Activated CD4-positive, alpha-beta T cell treated with anti-CD3 and anti-CD28 coated beads, Interleukin-2, amount 50 U/mL, for 4 hours (primary cell): ENCODE results near the gene CHMP4B.

Experiments
- DNase-seq, 2 experiments: peaks; one replicate each; pipeline ENCODE4 v3.0.0-alpha.2; 2020

CHMP4B gene

GRCh38 chr20:33822423-33822822 lies 11.3 kb downstream of the CHMP4B start:
- no peak for DNase-seq

DNA sequence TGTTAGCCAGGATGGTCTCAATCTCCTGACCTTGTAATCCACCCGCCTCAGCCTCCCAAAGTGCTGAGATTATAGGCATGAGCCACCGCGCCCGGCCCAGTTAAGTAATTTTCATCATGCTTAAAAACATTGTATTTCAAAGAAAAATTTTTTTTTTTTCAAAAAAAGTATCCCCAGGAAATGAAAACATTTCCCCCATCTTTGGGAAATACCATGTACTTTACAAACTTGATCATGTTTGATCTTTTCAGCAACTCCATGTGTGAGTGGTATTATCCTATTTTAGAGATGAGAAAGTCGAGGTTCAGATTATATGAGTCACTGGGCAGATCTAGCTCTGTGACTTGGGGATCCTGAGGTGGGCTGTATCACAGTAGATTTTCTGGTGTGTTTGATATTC lies 11.8 kb downstream of the CHMP4B start:
- no peak for DNase-seq

DNA sequence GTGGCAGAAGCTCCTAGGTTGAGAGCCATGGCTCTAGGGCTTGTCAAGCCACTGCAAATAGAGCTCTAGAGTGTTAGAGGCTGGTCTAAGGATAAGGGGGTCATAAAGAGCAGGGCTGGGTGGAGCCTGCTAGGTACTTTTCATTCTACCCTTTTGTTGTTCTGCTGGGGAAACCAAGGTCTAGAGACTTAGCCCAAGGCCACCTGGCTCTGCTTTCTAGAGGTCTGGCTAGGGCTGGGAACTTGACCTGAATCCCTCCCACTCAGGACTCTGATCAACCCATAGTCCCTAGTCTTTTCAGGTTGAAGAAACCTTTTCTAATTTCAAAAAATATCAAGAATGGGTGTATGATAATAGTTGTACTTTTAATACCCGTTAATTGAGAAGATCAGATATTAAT lies 13.7 kb downstream of the CHMP4B start:
- no peak for DNase-seq

DNA sequence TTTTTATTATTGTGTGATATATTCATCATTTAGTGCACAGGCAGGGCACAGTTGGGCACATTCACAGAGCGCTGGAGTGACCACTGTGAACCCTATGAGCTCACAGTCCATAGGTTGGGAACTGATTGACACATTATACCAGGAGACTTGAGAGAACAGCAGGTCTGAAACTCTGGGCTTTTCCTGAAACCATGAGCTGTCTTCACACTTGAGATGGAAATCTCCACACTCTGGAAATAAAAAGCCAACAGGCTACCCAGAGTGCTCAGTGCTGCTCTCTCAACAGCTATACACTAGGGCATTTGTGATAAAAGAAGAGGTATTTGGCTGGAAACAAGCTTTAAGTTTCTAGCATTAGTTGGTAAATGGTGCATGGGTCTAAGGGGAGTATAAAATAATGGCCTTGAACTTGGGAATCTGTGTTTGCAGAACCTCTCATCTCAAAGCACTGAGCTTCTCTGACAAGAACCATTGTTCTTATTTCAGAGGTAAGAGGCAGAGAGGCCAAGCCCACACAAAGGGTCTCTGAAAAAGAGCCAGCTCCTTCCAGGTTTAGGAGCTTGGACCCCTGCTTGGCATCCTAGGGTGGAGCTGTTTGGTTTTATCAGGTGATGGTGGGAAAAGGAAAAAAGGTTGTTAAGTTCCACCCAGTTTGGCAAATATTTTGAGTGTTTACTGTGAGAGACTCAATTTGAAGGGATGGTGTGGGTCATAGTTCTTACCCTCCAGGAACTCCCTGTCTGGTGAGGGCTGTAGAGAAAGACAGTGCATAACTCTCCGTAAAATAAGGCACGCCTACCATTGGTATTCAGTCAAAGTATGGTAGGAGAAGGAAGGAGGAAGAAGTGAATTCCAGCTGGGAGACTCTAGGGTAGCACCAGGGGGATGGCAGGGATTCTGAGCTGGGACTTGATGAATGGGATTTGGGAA lies 14.5 kb downstream of the CHMP4B start:
- DNase-seq, result no peak

GRCh38 chr20:33826270-33826897 lies 15.2 kb downstream of the CHMP4B start:
- DNase-seq, result no peak

- no peak for DNase-seq
Measured at GRCh38 chr20:33827109-33827508, 16.0 kb downstream of the CHMP4B start.

GRCh38 chr20:33827634-33828325 lies 16.6 kb downstream of the CHMP4B start:
- DNase-seq, result no peak

DNA sequence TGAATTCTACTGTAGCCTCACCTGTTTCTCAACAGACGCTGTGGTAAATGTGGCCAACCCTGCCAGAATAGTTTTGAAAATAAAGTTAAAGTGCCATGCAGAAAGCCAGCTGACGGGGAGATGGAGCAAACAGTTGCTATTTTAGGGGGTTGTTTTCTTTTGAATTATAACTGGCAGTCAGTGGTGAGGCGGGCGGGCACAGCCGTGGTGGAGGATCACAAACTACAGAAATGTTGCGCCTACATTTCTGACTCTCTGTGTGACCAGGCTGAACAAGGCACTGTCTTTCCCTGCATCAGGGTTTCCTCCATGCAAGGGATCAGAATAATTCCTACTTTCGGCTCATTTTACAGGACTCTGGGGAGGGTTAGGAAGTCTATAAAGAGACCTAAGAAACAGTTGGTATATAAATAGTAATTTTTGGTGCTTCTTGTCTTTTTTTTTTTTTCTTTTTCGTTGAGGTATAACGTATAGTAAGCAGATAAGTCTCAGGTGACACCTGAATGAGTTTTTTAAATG lies 17.2 kb downstream of the CHMP4B start:
- DNase-seq, result no peak

DNA sequence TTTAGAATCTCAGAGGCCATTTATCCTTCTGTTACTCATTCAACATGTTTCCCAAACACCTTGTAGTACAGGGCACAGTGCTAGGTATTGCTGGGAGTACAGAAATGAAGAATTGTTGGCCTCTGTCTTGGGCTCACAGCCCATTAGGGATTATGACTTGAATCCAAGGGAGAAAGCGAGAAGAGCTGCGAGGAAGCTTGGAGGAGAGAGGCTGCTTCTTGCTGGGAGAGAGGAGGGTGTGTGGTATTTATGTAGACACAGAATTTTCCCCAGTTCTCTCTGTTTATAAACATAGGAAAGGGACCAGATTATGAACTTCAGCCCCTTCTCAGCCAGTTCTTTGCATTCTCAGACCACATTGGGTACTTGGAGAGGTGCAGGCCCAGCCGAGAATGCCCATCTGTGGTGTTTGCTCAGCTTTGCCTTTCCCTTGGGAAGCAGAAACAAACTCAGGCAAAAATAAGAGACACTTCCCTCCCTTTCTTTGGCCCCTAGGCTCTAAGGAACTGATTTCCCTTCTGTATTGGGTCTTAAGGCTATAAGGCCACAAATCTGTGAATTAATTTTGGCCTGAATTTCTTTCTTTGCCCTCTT lies 17.9 kb downstream of the CHMP4B start:
- DNase-seq, result no peak

DNA sequence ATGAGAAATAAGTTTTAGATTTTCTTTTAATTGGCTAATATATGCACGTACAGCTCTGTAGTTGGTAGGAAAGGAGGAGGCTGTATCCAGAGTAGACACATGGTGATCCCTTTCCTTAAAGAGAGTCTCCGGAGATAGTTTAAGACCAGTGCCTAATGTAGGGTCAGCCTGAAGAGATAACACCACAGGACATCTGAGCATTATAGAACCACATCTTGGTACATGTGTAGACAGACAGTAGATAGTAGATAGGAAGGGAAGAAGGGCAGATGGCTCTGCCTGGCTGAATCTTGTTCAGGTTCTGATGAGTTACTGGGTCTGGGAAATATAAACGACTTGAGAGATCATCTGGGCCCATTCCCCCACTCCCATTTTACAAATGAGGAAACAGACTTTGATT lies 18.5 kb downstream of the CHMP4B start:
- no peak for DNase-seq

GRCh38 chr20:33830371-33830770 lies 19.2 kb downstream of the CHMP4B start:
- DNase-seq, result no peak

DNA sequence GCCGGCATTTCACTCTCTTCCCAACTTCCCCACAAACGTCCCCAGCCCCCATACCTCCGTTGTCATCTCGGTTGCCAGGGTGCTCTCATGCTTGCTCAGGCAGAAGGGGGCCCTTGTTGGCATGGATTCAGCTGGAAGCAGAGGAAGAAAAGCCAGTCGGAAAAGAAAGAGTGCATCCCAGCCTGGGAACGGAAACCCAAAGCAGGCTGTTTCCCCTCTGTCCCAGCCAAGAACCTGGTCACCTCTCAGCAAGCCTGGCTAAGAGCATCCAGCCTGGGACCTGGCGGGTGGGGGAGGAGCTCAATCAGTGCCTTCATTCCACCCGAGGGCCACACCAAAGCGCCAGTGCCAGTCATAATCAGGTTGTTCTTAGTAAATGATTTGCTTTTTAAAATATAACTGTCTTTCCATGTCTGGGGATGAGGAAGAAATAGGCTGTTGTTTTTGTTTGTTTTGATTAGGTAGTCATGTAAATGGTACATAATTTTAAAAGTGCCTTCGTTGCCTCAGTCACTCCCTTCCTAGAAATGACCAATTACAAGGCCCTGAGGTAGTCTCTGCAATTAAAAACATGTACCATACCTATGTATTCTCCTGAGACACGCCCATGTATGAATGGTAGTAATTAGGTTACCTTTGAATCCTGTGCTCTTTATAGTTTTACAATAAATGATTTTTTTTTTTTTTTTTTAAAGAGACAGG lies 21.1 kb downstream of the CHMP4B start:
- DNase-seq, result no peak

GRCh38 chr20:33833333-33833732 lies 22.2 kb downstream of the CHMP4B start:
- DNase-seq, result no peak

DNA sequence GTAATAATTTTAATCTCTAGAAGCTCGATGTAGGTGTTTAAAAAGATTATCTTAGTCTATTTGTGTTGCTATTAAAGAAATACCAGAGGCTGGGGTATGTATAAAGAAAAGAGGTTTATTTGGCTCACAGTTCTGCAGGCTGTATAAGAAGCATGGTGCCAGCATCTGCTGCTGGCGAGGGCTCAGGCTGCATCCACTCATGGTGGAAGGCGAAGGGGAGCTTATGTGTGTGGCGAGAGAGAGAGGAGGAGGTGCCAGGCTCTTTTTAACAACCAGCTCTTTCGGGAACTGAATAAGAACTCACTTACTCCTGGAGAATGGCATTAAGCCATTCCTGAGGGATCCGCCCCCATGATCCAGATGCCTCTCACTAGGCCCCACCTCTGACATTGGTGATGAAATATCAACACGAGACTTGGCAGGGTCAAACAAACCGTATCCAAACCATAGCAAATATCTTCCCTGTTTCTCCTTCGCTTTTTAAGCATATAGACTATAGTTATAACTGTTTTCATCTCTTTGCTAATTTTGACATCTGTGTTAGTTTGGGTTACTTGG lies 24.5 kb downstream of the CHMP4B start:
- DNase-seq, result no peak

- DNase-seq, result no peak
Measured at GRCh38 chr20:33836277-33836676, 25.1 kb downstream of the CHMP4B start.

GRCh38 chr20:33837096-33837830 lies 26.1 kb downstream of the CHMP4B start:
- DNase-seq, result no peak

GRCh38 chr20:33838035-33838864 lies 27.1 kb downstream of the CHMP4B start:
- DNase-seq, result no peak

DNA sequence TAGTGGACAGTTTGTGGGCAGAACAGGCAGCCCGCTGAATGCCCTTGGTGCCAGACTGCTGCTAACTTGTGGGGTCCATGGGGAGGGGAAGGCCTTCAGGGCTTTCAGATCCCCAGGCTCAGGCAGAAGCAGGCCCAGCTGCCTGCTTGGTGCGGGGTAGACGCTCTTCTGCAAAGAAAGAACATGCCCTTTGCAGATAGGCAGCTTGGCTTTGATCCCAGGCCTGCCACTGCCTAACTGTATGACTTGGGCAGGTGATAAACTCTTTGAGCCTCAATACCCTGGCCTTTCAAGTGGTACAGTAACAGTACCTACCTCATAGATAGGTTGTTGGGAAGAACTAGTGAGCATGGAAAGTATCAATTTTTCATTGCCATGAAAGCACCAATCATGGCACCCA lies 28.4 kb downstream of the CHMP4B start:
- no peak for DNase-seq

- DNase-seq, result no peak
Measured at GRCh38 chr20:33840160-33840559, 29.0 kb downstream of the CHMP4B start.

DNA sequence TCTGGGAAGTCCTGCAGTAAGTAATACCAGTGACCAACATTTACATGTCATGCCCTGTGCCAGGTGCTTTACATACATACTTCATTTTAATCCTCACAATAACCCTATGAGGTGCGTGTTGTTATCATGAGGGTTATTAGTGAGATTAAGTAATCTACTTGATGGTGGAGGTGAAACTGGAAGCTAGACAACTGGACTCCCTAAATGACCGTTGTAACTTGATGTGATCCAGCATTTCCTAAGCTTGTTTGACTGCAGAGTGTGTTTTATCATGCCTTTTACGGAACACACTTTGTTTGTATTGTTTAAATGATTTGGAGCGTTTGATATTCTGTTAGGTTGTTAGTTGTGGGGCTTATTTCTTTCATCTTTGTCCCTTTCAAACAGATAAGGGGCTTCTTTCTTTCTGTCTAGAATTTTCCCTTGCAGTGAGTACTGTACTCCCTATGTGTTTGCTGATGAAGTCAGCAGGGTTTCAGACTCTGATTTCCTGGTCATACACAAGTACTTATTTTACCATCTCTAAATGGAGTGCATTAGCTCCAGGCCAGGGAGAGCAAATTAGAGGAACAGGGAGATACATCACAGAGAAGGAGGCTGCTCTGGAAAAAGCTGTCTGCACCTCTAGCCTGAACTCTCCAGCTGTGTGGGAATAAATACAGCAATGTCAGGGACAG lies 29.7 kb downstream of the CHMP4B start:
- DNase-seq, result no peak
